Mononuclear cell (primary cell): Measurements from ENCODE around the gene DSTYK. TPM values are rescaled to one million over a fixed set of nuclear protein-coding genes. Genes with fewer than 3 reads are reported as not detected.

ENCODE experiments used
- H3K27me3 ChIP-seq: 2 replicates; pipeline ENCODE4 v1.6.0; 2011; ENCODE audit warnings: low read length, control low read depth; ENCODE audit not compliant: insufficient read depth
- H3K4me1 ChIP-seq: 2 replicates; pipeline ENCODE4 v1.5.1; 2011; ENCODE audit warnings: mild to moderate bottlenecking, low read length, control low read depth; ENCODE audit not compliant: insufficient read depth
- H3K4me3 ChIP-seq: 2 replicates; pipeline ENCODE4 v1.5.1; 2011; ENCODE audit warnings: mild to moderate bottlenecking, low read length, moderate library complexity
- H3K9me3 ChIP-seq: 2 replicates; pipeline ENCODE4 v1.5.1; 2011; ENCODE audit warnings: low read depth, mild to moderate bottlenecking, control low read depth, low read length
- total RNA-seq: library from RNA; depleted of rRNA; stranded (reverse); fragments of >200 nt; gene quantifications from one replicate; pipeline ENCODE4 v1.2.3, GENCODE V29; 2012

The DSTYK gene
- total RNA-seq: 16.3 TPM

GRCh38 chr1:205211169-205211838, at the start of gene DSTYK:
DSTYK (minus strand) TSS chr1:205211702; CDS start chr1:205211535, 167 bp downstream.
- Histone ChIP-seq H3K4me3 (peak within 1 kb of the TSS; percentile 94), H3K4me1 (peaks cover 44% of the 10 kb centered on the region), H3K27me3 (no peaks in the 10 kb centered on the region), H3K9me3 (no peaks in the 10 kb centered on the region)

- no peaks in the 10 kb centered on the region for H3K9me3 ChIP-seq
- H3K4me1 ChIP-seq: peaks cover 22% of the 10 kb centered on the region
- no peak overlapping the region for H3K4me3 ChIP-seq
- no peaks in the 10 kb centered on the region for H3K27me3 ChIP-seq
These were observed 48.5 kb upstream of the DSTYK start for GRCh38 chr1:205259998-205260397.

- H3K9me3 ChIP-seq: no peaks in the 10 kb centered on the region
- no peak overlapping the region for H3K4me3 ChIP-seq
- no peaks in the 10 kb centered on the region for H3K27me3 ChIP-seq
- H3K4me1 ChIP-seq: peaks cover 22% of the 10 kb centered on the region
These were observed 47.9 kb upstream of the DSTYK start for GRCh38 chr1:205259324-205259832.

GRCh38 chr1:205258719-205259118, 47.2 kb upstream of the DSTYK start:
- peaks cover 22% of the 10 kb centered on the region for H3K4me1 ChIP-seq
- H3K4me3 ChIP-seq: no peak overlapping the region
- no peaks in the 10 kb centered on the region for H3K9me3 ChIP-seq
- H3K27me3 ChIP-seq: no peaks in the 10 kb centered on the region

- Histone ChIP-seq H3K9me3 (no peaks in the 10 kb centered on the region), H3K27me3 (no peaks in the 10 kb centered on the region), H3K4me1 (peaks cover 22% of the 10 kb centered on the region), H3K4me3 (no peak overlapping the region)
These were observed 46.8 kb upstream of the DSTYK start for GRCh38 chr1:205258261-205258691.

GRCh38 chr1:205257735-205258134, 46.2 kb upstream of the DSTYK start:
- H3K4me1 ChIP-seq: peaks cover 17% of the 10 kb centered on the region
- H3K9me3 ChIP-seq: no peaks in the 10 kb centered on the region
- no peak overlapping the region for H3K4me3 ChIP-seq
- no peaks in the 10 kb centered on the region for H3K27me3 ChIP-seq

GRCh38 chr1:205256951-205257625, 45.6 kb upstream of the DSTYK start:
- Histone ChIP-seq H3K9me3 (no peaks in the 10 kb centered on the region), H3K4me1 (peaks cover 10% of the 10 kb centered on the region), H3K27me3 (no peaks in the 10 kb centered on the region), H3K4me3 (no peak overlapping the region)

- Histone ChIP-seq H3K4me3 (no peak overlapping the region), H3K9me3 (no peaks in the 10 kb centered on the region), H3K4me1 (peaks cover 4% of the 10 kb centered on the region), H3K27me3 (no peaks in the 10 kb centered on the region)
These were observed 44.7 kb upstream of the DSTYK start for GRCh38 chr1:205255941-205256780.

GRCh38 chr1:205251576-205251975, 40.1 kb upstream of the DSTYK start:
- Histone ChIP-seq H3K4me1 (no peaks in the 10 kb centered on the region), H3K9me3 (no peaks in the 10 kb centered on the region), H3K4me3 (no peak overlapping the region), H3K27me3 (no peaks in the 10 kb centered on the region)

GRCh38 chr1:205250699-205251098, 39.2 kb upstream of the DSTYK start:
- no peaks in the 10 kb centered on the region for H3K27me3 ChIP-seq
- H3K4me1 ChIP-seq: no peaks in the 10 kb centered on the region
- H3K9me3 ChIP-seq: no peaks in the 10 kb centered on the region
- H3K4me3 ChIP-seq: no peak overlapping the region

GRCh38 chr1:205249651-205250050, 38.1 kb upstream of the DSTYK start:
- H3K27me3 ChIP-seq: no peaks in the 10 kb centered on the region
- H3K4me3 ChIP-seq: no peak overlapping the region
- H3K9me3 ChIP-seq: no peaks in the 10 kb centered on the region
- H3K4me1 ChIP-seq: no peaks in the 10 kb centered on the region

- Histone ChIP-seq H3K9me3 (no peaks in the 10 kb centered on the region), H3K4me3 (no peak overlapping the region), H3K4me1 (no peaks in the 10 kb centered on the region), H3K27me3 (no peaks in the 10 kb centered on the region)
These were observed 37.5 kb upstream of the DSTYK start for GRCh38 chr1:205248793-205249601.

- H3K9me3 ChIP-seq: no peaks in the 10 kb centered on the region
- H3K27me3 ChIP-seq: no peaks in the 10 kb centered on the region
- H3K4me1 ChIP-seq: no peaks in the 10 kb centered on the region
- no peak overlapping the region for H3K4me3 ChIP-seq
These were observed 35.8 kb upstream of the DSTYK start for GRCh38 chr1:205247130-205247921.
